HG02870 (cell line): Measurements from ENCODE around the gene PCBP3.

Experiments
- ATAC-seq: cut with Tn5 transposase; IDR thresholded peaks from one replicate; pipeline ENCODE4 v1.9.1; 2021; ENCODE audit warnings: mild to moderate bottlenecking, moderate library complexity; ENCODE audit not compliant: unreplicated experiment

Gene PCBP3

DNA sequence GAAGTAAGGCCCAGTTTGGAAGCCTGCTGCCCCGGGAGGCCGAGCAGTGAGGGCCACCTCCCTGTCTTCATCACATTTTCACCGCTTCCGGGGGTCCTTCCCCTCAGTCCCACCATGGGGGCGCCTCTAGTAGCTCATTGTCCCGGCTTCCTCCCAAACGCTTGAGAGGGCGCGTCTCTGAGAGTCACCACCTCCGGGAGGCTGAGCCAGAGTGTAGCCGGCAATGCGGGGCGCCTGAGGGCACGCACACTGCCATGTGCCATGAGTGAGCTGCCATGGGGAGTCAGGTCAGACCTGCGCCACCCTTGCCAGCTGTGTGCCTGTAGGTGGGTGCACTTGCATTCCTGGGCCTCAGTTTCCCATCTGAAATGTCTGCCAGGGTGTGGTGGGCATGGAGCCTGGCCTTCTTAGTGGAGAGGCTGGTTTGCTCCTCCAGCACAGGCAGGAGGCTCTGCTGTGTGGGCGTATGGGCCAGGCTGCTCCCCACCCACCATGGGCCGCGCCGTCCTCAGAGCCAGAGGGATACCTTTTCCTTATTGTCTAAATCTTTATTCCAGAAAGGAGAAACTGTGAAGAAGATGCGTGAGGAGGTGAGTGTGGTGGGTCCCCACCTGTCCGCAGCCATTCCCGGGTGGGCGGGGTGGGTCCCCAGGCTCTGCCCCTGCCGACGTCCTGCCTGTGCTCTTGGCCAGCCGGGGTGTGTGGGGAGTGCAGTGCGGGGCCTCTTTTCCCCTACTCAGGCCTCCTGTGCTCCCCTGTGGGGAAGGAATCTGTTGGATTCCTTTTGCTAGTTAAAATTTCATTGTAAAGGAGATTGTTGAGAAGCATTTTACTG lies 256.7 kb downstream of the PCBP3 start:
- no peak for ATAC-seq

DNA sequence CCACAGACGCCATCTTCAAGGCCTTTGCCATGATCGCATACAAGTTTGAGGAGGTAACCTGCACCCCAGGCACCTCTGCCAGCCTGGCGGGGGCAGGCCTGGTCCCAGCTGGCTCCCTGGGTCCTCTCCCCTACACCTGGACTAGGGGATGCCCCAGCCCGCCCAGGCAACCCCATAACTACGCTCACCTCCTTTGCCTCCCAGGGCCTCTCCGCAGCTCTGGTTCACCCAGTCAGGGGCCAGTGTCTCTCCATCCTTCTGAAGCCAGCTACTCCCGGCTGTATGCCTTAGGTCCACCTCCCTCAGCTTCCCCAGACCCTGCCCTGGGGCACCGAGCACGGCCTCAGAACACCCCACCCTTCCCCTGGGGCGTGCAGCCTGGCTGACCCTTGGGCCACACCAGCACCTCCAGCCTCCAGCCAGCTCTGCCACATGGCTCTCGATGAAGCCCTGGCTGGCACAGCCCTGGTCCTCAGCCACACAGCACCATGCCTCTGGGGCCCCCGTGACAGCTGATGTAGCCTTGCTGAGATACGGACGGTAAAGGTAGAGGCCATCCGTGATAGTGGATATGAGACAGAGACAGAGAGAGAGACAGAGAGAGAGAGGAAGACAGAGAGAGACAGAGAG lies 257.7 kb downstream of the PCBP3 start:
- ATAC-seq = no peak

DNA sequence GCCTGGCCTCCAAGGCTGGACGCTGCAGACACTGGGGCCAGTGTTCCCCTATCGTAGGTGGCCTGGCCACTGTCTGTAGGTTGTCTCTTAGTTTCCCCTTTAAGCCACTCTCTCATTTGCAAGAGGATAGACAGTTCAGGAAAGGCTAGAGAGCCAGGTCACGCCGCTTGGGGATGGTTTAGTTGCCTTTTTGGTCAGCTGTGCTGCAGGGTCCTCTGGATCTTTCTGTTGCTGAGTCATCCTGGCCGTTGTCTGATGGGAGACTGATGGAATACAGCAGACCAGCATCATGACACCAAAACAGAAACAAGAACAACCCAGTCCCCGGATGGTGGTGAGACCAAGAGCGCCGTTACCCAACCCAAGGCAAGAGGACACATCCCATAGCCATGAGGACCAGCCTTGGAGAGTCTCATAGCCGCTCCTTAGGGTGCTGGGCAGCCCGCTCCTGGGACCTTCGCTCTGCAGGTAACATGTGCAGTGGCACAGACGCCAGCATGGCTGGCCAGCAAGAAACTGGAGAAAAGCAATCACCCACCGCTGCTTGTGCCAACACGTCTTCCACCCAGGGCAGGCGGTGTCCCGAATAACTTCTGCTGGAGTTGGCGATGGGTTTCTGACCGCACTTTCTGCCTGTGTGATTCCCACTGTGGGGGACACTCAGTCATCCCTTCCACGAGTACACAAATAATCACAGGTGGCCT lies 258.9 kb downstream of the PCBP3 start:
- ATAC-seq = no peak

DNA sequence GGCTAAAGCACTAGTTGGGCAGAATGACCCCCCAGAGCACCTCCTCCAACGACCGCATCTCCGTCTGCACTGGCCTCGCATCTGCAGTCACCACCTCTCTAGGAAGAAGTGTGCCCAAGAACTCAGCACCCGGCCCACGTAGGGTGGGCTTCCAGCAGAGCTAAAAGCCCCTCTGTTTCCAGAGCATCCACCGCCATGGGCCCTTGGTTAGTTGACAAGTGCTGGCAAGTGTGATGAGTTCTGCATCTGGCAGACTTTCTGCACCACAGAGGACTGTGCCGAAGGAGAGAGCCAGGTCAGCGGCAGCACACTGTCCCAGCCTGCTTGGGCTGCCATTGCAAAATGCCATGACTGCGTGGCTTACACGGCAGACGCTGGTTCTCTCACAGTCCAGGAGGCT lies 261.7 kb downstream of the PCBP3 start:
- ATAC-seq = no peak

DNA sequence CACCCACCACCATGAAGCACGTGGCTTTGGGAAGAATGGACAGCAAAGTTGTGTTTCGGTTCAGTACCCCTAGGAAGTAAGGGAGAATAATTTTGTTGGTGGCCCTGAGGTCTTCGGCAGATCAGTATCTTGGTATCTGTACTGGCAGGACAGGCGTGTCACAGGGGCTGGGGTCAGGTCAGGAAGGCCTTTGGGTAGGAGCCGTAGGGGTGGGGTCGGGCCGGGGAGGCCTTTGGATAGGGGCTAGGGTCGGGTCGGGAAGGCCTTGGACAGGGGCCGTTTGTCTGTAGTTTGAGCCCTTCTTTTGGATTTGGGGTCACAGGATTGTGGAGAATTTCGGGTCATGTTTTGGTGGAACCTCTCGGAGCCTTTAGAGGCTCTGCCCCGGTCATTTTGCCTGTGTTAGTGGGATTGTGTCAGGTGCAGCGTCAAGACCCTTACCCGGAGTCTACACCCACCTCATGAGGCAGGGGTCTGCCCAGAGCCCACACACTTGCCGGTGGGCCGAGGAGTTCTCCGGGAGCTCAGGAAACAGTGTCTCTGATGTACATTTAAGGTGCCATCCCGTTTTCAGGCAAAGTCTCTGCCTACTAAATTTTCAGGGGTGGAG lies 262.8 kb downstream of the PCBP3 start:
- ATAC-seq = no peak

DNA sequence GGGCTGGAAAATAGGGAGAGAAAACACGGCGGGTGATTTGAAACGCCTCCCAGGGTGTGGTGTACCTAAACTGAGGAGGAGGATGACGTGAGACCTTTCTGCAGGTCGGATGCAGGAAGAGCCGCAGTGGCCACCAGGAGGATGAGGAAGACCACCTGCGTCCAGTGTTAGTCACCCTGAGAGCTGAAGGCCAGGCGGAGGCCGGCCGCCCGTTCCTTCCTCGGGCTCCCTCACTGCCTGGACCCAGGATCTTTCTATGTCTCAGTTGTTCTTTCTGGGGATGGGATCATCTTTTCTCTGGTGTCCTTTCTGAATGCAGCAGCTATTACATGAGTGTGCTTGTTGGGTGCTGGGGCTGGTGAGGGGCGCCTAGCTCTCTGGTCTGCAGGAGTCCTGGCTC lies 263.3 kb downstream of the PCBP3 start:
- ATAC-seq = no peak

DNA sequence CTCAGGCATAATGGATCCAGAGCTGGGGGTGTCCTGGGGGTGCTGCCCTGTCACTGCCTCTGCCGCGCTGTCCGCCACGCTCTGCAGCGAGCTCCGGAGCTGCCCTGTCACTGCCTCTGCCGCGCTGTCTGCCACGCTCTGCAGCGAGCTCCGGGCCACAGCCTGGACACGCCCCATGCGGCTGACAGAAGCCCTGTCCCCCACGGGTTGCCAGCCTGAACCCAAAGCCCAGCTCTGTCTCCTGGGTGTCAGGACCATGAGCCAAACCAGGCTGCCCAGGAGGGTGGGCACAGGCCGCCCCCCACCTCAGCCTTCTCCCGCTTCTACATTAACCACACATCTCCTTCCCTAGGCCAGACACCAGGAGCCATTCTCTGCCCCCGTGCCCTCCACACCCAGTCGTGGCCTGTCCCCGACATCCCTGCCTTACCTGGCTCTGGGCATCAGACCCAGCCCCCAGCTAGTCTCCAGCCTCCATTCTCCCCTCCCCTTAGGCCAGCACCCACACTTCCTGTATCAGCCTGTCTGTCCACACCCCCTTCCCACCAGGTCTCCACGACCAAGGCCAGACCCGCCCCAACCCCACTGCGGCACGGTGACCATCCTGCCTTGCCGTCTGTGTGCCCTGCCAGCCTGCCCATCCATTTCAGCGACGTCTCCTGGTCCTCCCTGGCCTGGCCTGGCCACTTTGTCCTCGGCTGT lies 265.2 kb downstream of the PCBP3 start:
- no peak for ATAC-seq

DNA sequence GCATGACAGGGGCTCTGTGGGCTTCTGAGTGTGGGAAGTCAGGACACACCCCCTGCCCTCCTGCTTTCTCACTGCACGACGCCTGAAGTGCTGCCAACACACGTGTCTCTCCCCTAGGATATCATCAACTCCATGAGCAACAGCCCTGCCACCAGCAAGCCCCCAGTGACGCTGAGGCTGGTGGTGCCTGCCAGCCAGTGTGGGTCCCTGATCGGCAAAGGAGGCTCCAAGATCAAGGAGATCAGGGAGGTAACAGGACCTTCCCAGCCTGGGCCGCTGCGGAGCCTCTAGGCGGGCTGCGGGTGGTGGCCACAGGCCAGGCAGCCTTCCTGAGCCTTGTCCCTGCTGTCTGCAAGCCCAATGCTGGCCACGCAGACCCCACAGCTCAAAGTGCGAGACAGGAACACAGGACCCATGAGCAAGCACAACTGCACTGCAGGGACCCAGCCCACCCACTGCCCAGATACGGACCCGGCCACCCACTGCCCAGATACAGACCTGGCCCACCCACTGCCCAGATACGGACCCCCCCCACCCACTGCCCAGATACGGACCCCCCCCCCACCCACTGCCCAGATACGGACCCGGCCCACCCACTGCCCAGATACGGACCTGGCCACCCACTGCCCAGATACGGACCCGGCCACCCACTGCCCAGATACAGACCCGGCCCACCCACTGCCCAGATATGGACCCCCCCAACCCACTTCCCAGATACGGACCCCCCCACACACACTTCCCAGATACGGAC lies 265.9 kb downstream of the PCBP3 start:
- no peak for ATAC-seq

DNA sequence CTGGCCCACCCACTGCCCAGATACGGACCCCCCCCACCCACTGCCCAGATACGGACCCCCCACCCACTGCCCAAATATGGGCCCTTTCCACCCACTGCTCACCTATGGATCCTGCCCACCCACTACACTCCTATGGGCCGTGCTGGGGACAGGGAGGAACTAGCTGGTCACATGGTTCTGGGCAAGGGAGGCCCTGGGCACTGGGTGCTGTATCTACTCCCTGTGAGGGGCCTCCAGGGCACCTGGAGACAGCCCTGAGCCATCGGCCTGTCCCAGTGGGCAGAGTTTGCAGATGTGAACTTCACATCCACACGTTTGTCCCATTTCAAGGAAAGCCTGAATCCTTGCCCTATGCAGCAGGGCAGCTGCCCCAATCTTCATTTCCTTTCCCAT lies 266.6 kb downstream of the PCBP3 start:
- ATAC-seq = no peak

DNA sequence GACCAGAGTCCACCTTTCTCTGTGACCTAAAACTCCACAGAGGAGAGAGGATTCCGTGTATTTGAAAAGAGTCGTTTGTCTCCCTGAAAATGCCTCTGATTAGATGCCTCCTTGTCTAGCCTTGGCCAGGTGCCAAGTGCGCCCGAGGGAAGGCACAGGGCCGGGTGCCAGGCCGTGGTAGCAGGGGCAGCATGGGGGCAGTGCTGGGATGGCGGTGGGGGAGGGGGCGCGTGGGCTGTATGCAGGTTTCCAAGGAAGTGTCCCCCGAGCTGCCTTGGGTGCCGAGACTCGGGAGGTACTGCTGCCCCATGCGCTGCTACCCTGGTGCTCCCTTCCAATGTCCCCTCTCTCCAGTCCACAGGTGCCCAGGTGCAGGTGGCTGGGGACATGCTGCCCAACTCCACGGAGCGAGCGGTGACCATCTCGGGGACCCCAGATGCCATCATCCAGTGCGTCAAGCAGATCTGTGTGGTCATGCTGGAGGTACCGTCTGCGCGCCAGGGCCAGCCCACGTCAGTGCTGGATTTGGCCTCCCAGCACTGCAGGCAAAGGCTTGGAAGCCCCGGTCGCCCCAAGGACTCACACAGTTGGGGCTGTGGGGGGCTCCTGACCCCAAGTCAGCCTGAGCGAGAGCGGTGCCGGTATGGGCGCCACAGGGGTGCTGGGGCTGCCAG lies 267.2 kb downstream of the PCBP3 start:
- ATAC-seq = no peak

DNA sequence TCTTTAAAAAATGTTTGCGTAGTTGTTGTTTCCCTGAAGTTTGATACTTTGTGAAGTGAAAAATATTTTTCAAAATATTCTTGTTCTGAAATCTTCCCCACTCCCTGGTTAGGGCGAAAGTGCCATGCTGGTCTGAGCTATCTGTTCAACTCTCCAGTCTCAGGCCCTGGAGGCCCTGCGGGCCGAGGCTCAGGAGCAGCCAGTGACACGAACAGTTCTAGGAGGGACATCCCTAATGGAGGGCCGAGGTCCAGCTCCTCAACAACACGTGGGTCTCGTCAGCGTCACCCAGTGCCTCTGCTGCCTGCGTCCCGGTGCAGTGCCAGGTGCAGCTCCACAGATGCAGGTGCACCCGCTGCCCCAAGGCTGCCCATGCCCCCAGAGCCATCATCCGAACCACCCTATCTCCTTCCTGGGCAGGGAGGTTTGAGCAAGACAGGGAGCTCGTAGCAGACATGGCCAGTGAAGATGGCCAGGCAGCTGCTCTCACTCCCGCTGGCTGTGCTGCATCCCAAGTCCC lies 268.3 kb downstream of the PCBP3 start:
- ATAC-seq = no peak

DNA sequence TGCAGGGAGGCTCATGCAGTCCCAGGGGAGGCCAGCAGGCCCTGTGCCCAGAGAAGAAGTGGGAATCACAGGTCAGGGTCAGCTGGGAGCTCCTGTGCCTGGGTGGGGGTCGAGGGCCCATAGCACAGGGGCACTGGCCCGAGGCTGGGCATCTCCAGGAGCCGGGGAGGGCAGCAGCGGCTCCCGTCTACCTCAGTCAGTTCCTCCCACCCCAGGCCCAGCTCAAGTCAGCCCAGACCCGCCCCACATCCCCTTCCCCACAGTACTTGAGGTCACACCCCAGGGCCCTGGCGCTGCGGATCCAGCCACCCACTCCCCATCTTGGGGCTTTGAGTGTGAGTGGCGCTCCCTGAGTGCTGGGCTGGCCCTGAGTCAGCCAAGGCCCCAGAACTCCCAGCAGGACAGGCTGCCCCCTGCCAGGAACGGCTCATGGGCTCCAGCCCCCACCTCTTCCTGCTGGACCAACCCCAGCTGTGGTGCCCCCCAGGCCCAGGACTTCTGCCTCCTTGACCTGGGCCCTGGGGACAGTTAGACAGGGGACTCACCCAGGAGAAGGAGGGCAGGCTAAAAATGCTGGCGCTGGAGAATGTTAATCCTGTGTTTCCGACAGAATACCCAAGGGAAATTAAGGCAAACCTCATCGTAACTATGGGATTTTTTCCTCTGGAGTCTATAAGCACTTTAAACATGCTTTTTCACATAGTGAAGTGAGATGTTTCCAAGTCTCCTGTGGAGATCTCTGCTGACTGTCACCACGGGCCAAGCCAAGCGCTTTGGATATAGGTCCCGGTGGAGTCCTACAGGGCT lies 269.3 kb downstream of the PCBP3 start:
- ATAC-seq = no peak

DNA sequence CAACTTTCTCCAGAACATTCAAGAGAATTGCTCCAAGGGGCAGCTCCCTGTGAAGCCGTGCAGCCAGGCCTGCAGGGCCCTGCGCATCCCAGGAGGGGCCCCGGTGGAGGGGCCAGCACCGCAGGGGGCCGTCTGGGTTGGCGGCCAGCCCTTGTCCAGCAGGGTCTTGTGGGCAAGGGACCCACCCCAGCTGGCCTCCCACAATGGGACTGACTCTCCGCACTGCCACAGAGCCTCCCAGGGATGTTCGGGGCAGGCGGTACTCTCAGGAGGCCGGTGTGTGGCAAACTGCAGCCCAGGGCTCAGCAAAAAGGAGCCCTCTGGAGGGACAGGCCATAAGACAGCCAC lies 269.9 kb downstream of the PCBP3 start:
- ATAC-seq = no peak

DNA sequence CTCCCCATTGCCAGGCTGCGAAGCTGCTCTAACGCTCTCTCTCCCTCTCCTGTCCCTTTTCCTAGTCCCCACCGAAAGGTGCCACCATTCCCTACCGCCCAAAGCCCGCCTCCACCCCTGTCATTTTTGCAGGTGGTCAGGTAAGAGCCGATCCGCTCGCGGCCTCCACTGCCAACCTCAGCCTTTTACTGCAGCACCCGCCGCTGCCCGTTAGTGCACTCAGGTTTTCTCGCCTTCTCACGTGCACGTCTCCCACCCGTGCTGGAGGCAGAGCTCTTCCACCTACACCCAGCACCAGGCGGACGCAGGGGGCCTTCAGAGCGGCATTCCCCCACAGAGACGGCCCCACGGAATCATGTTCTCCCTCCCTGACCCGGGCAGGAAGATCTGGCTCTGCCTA lies 270.4 kb downstream of the PCBP3 start:
- ATAC-seq = no peak

DNA sequence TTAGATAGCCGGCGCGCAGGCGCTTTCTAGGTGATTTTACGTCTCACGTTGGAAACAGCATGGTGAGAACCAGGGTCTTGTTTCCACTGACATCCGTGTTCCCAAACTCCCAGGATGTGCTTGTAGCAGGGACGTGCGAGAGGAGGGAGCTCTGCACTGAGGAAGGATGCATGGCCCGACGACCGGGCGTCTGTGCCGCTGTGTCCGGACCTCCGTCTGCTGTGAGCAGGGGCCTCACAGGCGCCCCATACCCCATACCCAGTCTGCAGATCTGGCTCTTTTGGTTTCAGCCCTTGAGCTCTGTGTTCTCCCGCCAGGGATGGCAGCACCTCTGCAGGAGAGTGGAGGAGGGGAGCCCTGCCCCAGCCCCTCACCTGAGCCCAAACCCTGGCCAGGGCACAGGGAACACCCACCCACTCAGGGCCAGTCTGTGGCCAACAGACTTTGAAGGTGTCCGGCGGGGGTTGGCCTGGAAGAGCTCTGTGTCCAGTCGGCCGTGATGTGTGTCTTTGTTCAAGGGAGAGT lies 270.9 kb downstream of the PCBP3 start:
- no peak for ATAC-seq

DNA sequence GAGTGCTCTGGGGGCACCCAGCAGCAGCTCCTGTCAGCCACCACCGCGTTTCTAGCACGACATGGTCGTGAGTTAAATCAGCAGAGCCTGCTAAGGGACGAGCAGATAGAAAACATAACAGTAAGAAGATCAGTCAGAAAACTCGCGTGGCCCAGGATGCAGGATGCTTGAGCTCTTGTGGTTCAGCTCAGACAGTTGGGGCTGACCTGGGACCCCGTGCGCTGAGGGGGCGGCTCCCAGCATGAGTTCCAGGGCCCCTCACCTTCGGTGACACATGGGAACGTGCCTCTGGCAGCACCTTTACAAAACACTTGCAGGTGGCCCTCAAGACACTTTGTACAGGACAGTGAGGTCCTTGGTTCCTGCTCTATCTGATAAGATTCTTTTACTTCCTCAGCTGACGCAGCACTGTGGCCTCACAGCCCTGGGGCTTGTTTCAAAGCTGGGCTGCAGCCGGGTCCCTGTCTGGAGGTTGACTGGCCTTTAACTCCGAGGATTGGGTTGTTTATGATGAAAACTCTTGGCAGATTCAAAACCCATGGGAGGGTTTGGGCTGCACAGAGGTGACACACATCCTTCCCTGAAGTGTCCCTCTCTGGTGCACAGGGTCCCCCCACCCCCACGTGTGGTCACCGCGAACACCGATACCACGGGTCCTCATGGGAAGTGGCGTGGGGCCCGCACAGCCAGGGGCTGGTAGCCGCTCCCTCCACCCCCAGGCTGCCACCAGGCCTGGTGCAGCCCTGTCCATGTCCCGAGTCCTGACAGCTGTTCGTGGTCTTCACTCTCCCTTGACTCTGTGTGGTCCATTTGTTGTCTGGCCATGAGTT lies 272.7 kb downstream of the PCBP3 start:
- ATAC-seq = no peak

DNA sequence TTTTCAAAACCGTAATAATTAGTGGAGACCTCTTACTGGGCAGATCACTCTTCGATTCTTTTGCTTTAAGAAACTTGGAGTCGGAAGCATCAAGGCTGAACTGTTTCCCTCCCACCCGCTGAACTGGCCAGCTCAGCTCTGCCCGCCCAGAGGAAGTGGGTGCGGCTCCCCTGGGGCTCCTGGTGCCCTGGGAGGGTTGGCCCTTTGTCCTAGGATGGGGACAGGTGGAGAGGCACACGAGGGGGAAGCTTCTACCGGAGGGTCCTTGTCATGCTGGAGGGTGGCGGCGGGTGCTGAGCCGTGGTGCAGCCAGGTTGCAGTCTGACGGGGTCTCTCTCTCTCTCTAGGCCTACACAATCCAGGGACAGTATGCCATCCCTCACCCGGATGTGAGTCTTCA lies 273.7 kb downstream of the PCBP3 start:
- no peak for ATAC-seq

DNA sequence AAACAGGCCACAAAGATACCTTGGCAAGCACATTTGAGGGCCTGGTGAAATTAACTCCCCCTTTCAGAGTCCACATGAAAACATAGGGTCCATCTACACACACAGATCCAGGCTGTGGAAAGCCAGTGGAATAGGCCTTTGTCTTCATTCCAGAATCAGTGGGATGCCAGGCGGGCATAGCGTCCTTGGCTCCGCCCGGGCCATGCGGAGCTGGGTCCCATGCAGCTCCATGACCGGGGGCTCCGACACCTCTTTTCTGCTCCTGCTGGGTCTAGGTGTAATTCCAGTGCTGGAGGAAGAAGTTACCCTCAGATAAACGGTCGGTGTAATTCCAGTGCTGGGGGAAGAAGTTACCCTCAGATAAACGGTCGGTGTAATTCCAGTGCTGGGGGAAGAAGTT lies 274.5 kb downstream of the PCBP3 start:
- ATAC-seq = no peak
